Right ventricle myocardium inferior (tissue), 1 donor: ENCODE results near the gene EXOSC5. TPM values are rescaled to one million over a fixed set of nuclear protein-coding genes. Genes with fewer than 3 reads are reported as not detected.

Source experiments
- total RNA-seq: library from RNA; stranded (reverse); fragmentation: NEBNext Ultra II Directional; extraction: Animal tissue kit (Norgen Biotek cat#: 25700); gene quantifications from one replicate; pipeline ENCODE4 v1.2.1, GENCODE V29; 2021
- donor health status: DM: no; HTN: yes; CAD: no; lungs with severe emphysema.

EXOSC5 gene
- total RNA-seq, 1 donor from 2014 or later: 17.1 TPM

Other genes starting within 250 kb of the EXOSC5 start
- gene CYP2S1, start 204.1 kb downstream of the EXOSC5 start, total RNA-seq: 0.73 TPM
- 19.8 TPM for gene AXL, start 178.1 kb downstream of the EXOSC5 start, total RNA-seq
- 110 TPM for gene HNRNPUL1, start 133.0 kb downstream of the EXOSC5 start, total RNA-seq
- gene CCDC97, start 87.2 kb downstream of the EXOSC5 start, total RNA-seq: 14.6 TPM
- gene TGFB1, start 43.4 kb downstream of the EXOSC5 start, total RNA-seq: 15.0 TPM
- gene B9D2, start 33.2 kb downstream of the EXOSC5 start, total RNA-seq: 3.2 TPM
- gene TMEM91, start 20.8 kb downstream of the EXOSC5 start, total RNA-seq: 3.8 TPM
- gene BCKDHA, start 459 bp upstream of the EXOSC5 start, total RNA-seq: 44.9 TPM
- gene B3GNT8, start 30.0 kb upstream of the EXOSC5 start, total RNA-seq: 8.3 TPM
- 108 TPM for gene DMAC2, start 42.6 kb upstream of the EXOSC5 start, total RNA-seq
- gene ERICH4, start 45.8 kb upstream of the EXOSC5 start, total RNA-seq: not detected
- gene CEACAM21, start 178.8 kb upstream of the EXOSC5 start, total RNA-seq: 0.76 TPM
- 0.32 TPM for gene CEACAM4, start 229.7 kb upstream of the EXOSC5 start, total RNA-seq